HG02870 (cell line): ENCODE data around the gene PCDHA3.
"Not testable (repeated sequence)": the region's sequence is repeated elsewhere in the genome, so short reads cannot be mapped to it uniquely, and the experiment has no call there.

Experiments used
- ATAC-seq: cut with Tn5 transposase; IDR thresholded peaks from one replicate; pipeline ENCODE4 v1.9.1; 2021; ENCODE audit warnings: mild to moderate bottlenecking, moderate library complexity; ENCODE audit not compliant: unreplicated experiment

The PCDHA3 gene

GRCh38 chr5:140800816-140801493 lies at the start of gene PCDHA3:
Gene PCDHA3, plus strand, starts transcription at chr5:140801057.
- ATAC-seq, result no peak

- no peak for ATAC-seq
Measured at GRCh38 chr5:140753561-140753960, 47.3 kb upstream of the PCDHA3 start.

DNA sequence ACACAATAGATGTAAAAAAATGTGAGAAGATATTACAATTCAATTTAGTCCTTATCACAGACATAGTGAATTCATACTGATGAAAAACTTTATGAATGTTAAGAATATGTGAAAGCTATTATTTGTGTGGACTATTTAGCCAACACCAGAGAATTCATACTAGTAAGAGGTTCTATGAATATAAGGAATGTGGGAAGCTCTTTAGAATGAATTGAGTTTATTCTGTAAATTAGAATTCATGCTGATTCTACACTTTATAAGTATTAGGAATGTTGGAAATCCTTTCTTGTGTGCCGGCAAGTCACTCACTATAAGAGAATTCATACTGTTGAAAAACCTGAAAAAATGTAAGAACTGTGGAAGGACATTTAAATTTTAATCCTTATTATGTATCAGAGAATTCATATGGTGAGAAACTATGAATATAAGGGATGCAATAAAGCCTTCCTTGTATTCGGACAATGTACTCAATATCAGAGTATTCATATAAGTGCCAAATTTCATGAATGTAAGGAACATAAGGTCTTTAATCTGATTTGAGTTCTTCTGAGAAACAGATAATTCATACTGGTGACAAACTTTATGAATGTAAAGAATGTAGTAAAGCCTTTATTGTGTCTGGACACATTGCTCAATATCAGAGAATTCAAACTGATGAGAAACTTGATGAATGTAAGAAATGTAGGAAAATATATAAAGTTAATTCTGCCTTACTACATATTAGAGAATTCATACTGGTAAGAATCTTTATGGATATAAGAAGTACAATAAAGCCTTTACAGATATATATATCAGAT lies 36.5 kb upstream of the PCDHA3 start:
- ATAC-seq, result no peak

- ATAC-seq, result no peak
Measured at GRCh38 chr5:140767444-140767843, 33.4 kb upstream of the PCDHA3 start.

GRCh38 chr5:140780512-140780911 lies 20.3 kb upstream of the PCDHA3 start:
- ATAC-seq, result no peak

DNA sequence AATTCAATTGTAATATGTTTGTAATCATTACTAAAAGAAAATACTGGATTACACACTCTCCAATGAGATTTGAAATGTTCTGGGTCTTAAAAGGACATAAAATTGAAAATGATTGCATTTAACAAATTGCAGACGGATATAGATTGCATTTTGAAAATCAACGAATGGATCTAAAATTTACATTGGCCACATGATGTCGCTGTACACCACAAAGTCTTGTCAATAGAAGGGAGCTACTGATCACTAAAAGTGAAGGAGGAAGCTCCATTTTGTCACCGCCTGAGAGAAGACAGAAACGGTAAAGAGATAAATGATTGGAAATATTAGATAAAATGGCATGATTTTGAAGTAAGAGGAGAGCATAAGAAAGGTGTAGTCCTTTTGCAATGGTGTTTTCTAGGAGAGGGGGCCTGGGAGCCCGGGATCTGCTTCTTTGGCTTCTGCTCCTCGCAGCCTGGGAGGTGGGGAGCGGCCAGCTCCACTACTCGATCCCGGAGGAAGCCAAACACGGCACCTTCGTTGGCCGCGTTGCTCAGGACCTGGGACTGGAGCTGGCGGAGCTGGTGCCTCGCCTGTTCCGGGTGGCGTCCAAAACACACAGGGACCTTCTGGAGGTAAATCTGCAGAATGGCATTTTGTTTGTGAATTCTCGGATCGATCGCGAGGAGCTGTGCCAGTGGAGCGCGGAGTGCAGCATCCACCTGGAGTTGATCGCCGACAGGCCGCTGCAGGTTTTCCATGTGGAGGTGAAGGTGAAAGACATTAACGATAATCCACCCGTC lies 14.8 kb upstream of the PCDHA3 start, which contains the start of gene PCDHA1:
Gene PCDHA1 (plus strand): TSS at position 236 of the 782 bp plus-strand sequence.
- no peak for ATAC-seq

DNA sequence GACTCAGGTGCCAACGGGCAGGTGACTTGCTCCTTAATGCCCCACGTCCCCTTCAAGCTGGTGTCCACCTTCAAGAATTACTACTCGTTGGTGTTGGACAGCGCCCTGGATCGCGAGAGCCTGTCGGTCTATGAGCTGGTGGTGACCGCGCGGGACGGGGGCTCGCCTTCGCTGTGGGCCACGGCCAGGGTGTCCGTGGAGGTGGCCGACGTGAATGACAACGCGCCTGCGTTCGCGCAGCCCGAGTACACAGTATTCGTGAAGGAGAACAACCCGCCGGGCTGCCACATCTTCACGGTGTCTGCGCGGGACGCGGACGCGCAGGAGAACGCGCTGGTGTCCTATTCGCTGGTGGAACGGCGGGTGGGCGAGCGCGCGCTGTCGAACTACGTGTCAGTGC lies 13.4 kb upstream of the PCDHA3 start:
- ATAC-seq, result not testable (repeated sequence)

- not testable (repeated sequence) for ATAC-seq
Measured at GRCh38 chr5:140787849-140788504, 12.9 kb upstream of the PCDHA3 start.

DNA sequence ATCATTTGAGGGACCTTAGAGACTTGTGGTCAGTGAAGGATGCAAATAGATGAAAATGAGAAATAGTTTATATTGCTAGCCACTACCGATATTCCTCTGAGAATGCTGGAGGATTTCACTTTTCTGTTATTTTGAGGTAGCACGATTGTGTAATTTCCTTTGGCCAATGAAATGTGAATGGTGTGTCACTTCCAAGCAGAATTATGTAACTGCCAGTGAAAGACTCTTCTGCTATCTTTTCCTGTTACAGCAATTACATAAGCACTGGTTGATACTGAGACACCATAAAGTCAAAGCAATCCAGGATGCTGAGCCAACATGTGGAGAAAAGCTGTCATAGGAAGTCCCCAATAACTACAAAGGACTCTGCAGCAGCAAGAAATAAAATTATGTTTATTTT lies 9.8 kb upstream of the PCDHA3 start:
- no peak for ATAC-seq

DNA sequence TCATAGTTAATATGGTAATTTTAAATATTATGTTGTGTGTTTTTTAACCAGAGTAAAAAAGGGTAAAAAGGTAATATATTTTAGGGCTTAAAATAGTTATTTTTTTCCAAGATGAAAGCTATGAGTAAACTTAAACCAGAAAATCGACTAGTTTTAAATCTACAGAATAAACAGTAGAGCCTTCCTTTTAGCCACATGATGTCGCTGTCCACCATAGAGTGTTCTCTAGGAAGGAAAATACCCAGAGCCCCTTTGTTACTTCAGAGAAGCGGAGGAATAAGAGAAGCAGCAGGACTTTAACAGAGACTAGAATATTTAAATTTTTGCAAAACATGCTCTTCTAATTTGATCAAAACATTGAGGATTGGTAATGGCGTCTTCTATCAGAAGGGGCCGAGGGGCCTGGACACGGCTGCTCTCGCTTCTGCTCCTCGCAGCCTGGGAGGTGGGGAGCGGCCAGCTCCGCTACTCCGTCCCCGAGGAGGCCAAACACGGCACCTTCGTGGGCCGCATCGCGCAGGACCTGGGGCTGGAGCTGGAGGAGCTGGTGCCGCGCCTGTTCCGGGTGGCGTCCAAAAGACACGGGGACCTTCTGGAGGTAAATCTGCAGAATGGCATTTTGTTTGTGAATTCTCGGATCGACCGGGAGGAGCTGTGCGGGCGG lies 6.1 kb upstream of the PCDHA3 start, which contains the start of gene PCDHA2:
Gene PCDHA2 (plus strand): TSS at position 258 of the 664 bp plus-strand sequence.
- no peak for ATAC-seq

DNA sequence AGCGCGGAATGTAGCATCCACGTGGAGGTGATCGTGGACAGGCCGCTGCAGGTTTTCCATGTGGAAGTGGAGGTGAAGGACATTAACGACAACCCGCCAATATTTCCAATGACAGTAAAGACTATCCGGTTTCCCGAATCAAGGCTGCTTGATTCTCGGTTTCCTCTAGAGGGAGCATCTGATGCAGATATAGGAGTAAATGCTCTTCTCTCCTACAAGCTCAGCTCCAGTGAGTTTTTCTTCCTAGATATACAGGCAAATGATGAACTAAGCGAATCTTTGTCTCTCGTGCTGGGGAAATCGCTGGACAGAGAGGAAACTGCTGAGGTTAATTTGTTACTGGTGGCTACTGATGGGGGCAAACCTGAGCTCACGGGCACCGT lies 5.6 kb upstream of the PCDHA3 start:
- ATAC-seq, result no peak

DNA sequence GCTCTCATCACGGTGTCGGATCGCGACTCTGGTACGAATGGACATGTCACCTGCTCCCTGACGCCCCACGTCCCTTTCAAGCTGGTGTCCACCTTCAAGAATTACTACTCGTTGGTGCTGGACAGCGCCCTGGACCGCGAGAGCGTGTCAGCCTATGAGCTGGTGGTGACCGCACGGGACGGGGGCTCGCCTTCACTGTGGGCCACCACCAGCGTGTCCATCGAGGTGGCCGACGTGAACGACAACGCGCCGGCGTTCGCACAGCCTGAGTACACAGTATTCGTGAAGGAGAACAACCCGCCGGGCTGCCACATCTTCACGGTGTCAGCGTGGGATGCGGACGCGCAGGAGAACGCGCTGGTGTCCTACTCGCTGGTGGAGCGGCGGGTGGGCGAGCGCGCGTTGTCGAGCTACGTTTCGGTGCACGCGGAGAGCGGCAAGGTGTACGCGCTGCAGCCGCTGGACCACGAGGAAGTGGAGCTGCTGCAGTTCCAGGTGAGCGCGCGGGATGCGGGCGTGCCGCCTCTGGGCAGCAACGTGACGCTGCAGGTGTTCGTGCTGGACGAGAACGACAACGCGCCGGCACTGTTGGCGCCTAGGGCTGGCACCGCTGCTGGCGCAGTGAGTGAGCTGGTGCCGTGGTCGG lies 4.7 kb upstream of the PCDHA3 start:
- ATAC-seq, result not testable (repeated sequence)

DNA sequence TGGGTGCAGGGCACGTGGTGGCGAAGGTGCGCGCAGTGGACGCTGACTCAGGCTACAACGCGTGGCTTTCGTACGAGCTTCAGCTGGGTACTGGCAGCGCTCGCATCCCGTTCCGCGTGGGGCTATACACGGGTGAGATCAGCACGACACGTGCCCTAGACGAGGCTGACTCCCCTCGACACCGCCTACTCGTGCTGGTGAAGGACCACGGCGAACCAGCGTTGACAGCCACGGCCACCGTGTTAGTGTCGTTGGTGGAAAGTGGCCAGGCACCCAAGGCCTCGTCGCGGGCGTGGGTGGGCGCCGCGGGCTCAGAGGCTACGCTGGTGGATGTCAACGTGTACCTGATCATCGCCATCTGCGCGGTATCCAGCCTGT lies 4.2 kb upstream of the PCDHA3 start:
- ATAC-seq, result no peak

- ATAC-seq, result no peak
Measured at GRCh38 chr5:140801494-140801841, 611 bp downstream of the PCDHA3 start.

GRCh38 chr5:140802381-140802780 lies 1.5 kb downstream of the PCDHA3 start:
- ATAC-seq, result not testable (repeated sequence)

GRCh38 chr5:140802781-140803271 lies 2.0 kb downstream of the PCDHA3 start:
- ATAC-seq, result no peak

DNA sequence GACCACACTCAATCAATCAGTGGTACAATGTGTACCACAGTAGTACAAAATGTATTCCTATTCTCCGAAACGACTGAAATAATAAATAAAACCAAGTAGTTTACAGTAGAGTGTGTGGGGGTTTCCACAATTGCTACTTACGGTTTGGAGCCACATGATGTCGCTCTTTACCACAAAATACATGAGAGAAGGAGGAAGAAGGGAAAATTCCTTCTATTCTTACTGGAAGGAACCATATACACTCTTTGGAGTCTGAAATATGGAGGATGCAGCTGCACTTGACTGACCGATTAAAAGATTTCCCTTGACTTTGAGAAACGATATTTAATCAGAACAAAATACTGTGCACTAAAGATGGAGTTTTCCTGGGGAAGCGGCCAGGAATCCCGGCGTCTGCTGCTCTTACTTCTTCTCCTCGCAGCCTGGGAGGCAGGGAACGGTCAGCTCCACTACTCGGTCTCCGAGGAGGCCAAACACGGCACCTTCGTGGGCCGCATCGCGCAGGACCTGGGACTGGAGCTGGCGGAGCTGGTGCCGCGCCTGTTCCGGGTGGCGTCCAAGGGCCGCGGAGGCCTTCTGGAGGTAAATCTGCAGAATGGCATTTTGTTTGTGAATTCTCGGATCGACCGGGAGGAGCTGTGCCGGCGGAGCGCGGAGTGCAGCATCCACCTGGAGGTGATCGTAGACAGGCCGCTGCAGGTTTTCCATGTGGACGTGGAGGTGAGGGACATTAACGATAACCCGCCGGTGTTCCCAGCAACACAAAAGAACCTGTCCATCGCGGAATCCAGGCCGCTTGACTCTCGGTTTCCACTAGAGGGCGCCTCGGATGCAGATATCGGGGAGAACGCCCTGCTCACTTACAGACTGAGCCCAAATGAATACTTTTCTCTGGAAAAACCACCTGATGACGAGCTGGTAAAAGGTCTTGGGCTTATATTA lies 6.2 kb downstream of the PCDHA3 start, which contains the start of gene PCDHA4:
Gene PCDHA4 (plus strand): TSS at position 235 of the 942 bp plus-strand sequence.
- no peak for ATAC-seq

DNA sequence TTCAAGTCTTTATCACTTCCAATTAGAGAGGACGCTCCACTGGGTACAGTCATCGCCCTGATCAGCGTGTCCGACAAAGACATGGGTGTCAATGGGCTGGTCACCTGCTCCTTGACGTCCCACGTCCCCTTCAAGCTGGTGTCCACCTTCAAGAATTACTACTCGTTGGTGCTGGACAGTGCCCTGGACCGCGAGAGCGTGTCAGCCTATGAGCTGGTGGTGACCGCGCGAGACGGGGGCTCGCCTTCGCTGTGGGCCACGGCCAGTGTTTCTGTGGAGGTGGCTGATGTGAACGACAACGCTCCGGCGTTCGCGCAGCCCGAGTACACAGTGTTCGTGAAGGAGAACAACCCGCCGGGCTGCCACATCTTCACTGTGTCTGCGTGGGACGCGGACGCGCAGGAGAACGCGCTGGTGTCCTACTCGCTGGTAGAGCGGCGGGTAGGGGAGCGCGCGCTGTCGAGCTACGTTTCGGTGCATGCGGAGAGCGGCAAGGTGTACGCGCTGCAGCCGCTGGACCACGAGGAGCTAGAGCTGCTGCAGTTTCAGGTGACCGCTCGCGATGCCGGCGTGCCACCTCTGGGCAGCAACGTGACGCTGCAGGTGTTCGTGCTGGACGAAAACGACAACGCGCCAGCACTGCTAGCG lies 7.5 kb downstream of the PCDHA3 start:
- ATAC-seq, result not testable (repeated sequence)
